ENCODE results near the gene AMN.

DNA sequence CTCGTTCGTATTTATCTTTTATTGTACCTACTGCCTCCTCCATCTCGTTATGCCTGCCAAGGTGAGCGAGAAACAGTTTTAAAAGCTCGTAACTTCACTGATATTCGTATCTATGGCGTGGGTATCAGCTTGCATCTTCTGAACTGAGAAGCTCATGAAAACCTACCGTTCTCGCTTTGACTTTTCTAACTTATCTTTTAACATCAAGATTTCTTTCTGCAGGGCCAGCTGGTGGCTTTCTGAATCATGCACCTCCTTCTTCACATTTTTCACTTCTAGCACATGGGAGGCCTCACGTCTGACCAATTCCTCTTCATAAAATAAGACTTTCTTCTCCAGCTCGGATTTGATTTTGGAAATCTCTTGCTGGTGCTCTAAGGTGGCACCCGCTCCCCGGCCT lies 45.8 kb downstream of the AMN start:
- TF ChIP-seq, protein P1, sequence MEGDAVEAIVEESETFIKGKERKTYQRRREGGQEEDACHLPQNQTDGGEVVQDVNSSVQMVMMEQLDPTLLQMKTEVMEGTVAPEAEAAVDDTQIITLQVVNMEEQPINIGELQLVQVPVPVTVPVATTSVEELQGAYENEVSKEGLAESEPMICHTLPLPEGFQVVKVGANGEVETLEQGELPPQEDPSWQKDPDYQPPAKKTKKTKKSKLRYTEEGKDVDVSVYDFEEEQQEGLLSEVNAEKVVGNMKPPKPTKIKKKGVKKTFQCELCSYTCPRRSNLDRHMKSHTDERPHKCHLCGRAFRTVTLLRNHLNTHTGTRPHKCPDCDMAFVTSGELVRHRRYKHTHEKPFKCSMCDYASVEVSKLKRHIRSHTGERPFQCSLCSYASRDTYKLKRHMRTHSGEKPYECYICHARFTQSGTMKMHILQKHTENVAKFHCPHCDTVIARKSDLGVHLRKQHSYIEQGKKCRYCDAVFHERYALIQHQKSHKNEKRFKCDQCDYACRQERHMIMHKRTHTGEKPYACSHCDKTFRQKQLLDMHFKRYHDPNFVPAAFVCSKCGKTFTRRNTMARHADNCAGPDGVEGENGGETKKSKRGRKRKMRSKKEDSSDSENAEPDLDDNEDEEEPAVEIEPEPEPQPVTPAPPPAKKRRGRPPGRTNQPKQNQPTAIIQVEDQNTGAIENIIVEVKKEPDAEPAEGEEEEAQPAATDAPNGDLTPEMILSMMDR (conservative IDR thresholded peaks at IDR 0.05), result no peak
- TF ChIP-seq ZFX (IDR thresholded peaks at IDR 0.05), result no peak

Measured in C4-2B (cell line).